Measurements from ENCODE around the gene SPACA1. TPM values are rescaled to one million over a fixed set of nuclear protein-coding genes. Genes with fewer than 3 reads are reported as not detected.
"Not testable (repeated sequence)": the region's sequence is repeated elsewhere in the genome, so short reads cannot be mapped to it uniquely, and the experiment has no call there.

Gene SPACA1
- total RNA-seq (2014; rRNA removed; shearing (Covaris generic)), result not detected in 2 replicates

GRCh38 chr6:88047510-88048150 lies at the start of gene SPACA1:
Gene SPACA1 (plus strand): TSS chr6:88047841. CDS start chr6:88047906, 65 bp downstream.
- no peak for DNase-seq (ENCODE audit: low spot score)

GRCh38 chr6:88000713-88001112 lies 46.9 kb upstream of the SPACA1 start:
- no peak for DNase-seq (ENCODE audit: low spot score)

DNA sequence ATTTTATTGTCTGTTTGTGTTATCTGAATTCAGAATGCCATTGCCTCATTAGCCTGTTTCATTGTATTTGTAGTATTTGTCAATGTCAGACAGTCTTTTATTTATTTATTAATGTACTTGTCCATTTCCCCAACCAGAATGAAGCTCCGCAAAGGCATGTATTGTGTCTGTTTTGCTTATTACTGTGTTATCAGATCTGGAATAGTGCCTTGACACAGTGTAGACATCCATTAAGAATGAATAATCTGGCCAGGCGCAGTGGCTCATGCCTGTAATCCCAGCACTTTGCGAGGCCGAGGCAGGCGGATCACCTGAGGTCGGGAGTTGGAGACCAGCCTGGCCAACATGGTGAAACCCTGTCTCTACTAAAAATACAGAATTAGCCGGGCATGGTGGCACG lies 46.4 kb upstream of the SPACA1 start:
- DNase-seq (ENCODE audit: low spot score), result not testable (repeated sequence)

GRCh38 chr6:88004707-88005106 lies 42.9 kb upstream of the SPACA1 start:
- no peak for DNase-seq (ENCODE audit: low spot score)

DNA sequence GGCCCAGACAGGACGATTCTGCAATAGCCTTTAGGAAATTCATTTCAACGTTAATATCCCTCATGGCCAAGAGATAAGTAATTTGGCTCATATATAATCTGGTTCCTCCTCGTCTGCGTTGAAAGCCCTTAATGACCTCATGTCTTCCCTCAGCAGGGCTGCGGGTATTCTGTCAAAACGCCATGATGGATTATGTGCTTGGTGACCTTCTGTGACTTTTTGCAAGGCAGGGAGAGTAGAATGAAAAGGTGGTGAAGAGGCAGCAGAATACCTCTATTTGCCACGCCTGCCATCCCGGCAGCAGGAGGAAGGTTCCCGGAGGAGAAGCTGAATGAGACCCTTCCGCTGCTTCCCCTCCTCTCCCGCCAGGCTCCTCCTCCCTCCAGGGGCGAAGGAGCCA lies 41.1 kb upstream of the SPACA1 start:
- no peak for DNase-seq (ENCODE audit: low spot score)

DNA sequence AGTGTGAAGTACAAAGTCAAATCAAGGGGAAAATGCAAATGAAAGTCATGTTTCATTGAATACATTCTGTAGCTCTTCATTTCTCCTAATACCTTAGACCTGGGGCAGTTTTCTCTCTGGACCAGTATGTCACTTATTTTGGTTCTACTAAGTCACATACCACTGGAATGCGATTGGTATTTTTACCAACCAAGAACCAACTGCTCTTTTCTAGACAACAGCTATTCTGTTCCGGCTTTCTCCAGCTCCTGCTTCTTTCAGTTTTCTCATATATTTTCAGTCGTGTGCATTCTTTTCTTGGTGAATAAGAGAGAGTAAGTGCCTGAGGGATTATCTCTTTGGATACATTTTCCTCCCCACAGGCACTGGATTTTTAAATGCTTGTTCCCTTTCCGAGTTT lies 39.2 kb upstream of the SPACA1 start:
- DNase-seq (ENCODE audit: low spot score), result peak; percentile 23

GRCh38 chr6:88008831-88009231 lies 38.8 kb upstream of the SPACA1 start:
- DNase-seq (ENCODE audit: low spot score), result peak; percentile 10

DNA sequence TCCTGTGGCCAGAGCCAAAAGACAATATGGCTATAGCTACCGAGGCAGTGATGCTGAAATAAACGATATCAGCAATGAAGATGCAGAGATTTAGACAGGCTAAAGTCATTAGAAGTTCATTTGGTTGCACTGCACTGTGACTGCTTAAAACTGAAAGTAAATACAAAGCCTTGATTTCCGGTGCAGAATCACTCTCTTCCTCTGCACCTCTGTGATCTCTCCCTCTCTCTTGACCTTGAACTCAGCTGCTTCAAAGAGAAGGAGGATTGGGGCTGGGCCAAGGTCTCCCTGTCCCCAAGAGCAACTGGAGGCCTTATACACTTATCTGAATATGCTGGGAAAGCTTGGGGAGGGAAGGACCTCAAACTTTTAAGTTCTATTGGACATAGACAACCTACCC lies 34.6 kb upstream of the SPACA1 start:
- peak; percentile 3 for DNase-seq (ENCODE audit: low spot score)

- DNase-seq (ENCODE audit: low spot score), result no peak
These were observed 34.1 kb upstream of the SPACA1 start for GRCh38 chr6:88013554-88013953.

- no peak for DNase-seq (ENCODE audit: low spot score)
These were observed 27.2 kb upstream of the SPACA1 start for GRCh38 chr6:88020439-88020838.

- no peak for DNase-seq (ENCODE audit: low spot score)
These were observed 22.9 kb upstream of the SPACA1 start for GRCh38 chr6:88024696-88025095.

DNA sequence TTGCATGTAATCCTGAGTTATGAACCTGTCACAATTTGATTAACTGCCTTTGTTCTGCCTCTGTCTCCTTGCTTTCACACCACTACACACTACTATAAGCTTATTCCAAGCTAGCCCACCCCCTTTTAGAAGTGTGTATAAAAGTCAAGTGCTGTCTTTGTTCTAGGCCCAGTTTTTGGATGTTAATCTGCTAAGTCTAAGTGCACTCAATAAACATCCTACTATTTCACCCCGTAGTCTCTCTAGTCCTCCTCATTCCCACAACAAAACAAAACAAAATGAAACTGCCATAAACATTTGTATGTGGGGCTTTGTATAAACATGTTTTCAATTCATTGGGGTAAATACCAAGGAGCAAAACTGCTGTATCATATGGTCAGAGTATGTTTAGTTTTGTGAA lies 16.1 kb upstream of the SPACA1 start:
- DNase-seq (ENCODE audit: low spot score), result no peak

GRCh38 chr6:88044530-88044929 lies 3.1 kb upstream of the SPACA1 start:
- DNase-seq (ENCODE audit: low spot score), result no peak

GRCh38 chr6:88045521-88046136 lies 2.0 kb upstream of the SPACA1 start:
- no peak for DNase-seq (ENCODE audit: low spot score)

DNA sequence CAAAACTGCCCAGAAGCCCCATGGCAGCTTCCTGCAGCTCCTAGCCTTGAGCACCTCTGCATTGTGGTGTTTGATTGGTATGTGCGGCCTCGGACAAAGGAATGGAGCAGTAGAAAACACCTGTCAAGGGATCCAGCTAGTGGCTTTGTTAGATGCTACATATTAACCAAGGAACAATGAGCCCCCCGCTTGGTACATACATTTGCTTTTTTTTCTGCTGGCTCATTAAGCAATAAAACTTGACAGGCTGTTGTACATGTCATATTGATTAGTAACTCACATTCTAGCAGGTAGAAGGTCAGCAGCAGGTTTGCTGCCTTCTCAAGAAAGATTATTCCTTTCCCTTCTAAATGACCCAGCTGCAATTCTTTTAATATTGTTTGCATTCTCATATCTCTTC lies 937 bp downstream of the SPACA1 start:
- DNase-seq (ENCODE audit: low spot score), result no peak

DNA sequence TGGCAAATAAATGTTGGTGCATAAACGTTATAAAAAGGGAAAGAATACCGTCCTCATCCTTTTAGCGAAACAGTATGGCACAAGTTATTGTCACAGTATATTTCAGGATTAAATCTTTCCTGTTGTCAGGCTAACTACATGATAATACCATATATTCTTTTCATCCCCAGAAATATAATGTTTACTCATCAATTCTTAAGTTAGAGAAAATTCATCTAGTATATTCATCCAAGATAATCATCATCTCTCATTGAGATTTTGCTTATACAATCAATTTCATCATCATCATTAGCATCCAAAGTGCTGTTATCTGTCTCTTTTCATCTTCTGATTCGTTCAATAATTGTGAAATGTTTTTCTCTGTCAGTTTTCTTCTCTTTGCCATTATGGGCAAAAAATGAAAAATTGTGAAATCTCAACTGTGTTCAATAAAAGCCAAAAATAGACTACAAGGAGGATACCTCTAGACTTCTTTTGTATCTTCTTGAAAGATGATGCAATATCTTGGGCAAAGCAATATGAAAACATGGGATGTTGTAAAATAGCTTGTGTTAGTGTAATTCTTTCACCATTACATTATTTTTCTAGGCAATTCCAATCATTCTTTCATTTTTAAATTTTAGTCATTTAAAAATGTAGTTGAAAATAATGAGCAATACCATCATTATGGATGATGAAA lies 2.6 kb downstream of the SPACA1 start:
- no peak for DNase-seq (ENCODE audit: low spot score)

GRCh38 chr6:88059191-88059590 lies 11.6 kb downstream of the SPACA1 start:
- no peak for DNase-seq (ENCODE audit: low spot score)

- no peak for DNase-seq (ENCODE audit: low spot score)
These were observed 14.7 kb downstream of the SPACA1 start for GRCh38 chr6:88062376-88062775.

DNA sequence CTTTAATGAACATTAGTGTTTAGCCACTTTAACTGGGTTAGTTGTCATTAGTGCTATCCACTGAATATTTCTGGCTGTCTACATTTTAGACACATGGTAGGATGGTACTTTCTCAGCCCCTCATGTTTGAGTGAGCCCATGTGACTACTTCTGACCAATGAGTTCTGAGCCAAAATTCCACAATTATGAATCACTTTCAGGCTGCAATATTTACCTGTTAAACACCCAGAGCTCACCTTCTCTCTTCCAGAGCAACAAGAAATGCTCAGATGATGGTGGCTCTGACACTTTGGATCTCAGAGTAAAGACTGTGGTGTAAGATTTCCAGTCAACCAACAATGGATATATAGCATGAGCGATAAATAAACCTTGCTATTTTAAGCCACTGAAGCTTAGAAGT lies 24.8 kb downstream of the SPACA1 start:
- no peak for DNase-seq (ENCODE audit: low spot score)

GRCh38 chr6:88074791-88075190 lies 27.1 kb downstream of the SPACA1 start:
- no peak for DNase-seq (ENCODE audit: low spot score)

DNA sequence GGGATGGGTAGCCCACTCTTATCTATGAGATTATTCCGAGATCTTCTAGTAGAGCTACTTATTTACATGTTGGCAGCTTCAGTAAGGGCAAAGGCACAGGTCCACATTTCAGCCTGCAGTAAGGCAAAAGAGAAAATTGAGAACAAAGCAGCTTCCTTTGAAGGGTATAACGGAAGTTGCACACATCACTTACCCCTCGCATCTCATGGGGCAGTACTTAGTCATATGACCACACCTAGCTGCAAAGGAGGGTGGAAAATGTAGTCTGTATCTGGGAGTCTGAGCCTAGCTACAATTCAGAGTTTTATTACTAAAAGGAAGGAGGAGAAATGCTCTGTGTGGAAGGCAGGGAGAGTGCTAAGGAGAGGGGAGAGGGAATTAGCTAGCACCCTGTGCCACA lies 29.7 kb downstream of the SPACA1 start:
- no peak for DNase-seq (ENCODE audit: low spot score)

DNA sequence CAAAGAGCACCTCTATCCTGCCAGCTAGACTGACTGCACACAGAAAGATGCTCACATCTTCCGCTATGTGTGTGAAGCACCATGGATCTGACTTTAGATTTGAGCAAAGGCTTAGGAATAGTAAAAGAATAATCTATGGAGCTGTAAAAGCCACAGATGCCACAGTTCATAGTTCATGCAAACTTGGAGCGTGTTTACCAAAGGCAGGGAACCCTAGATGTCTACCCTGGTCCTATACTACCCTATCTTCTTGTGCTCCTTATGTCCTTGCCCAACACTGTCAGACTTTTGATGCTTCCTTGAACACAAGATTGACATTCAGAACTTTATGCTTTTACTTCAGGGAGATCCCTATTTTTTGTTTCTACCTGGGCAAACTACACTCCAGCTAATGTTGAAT lies 39.2 kb downstream of the SPACA1 start:
- no peak for DNase-seq (ENCODE audit: low spot score)

- no peak for DNase-seq (ENCODE audit: low spot score)
These were observed 42.1 kb downstream of the SPACA1 start for GRCh38 chr6:88089708-88090107.

Data from A172 (cell line).